ENCODE data around the gene C1orf198.

DNA sequence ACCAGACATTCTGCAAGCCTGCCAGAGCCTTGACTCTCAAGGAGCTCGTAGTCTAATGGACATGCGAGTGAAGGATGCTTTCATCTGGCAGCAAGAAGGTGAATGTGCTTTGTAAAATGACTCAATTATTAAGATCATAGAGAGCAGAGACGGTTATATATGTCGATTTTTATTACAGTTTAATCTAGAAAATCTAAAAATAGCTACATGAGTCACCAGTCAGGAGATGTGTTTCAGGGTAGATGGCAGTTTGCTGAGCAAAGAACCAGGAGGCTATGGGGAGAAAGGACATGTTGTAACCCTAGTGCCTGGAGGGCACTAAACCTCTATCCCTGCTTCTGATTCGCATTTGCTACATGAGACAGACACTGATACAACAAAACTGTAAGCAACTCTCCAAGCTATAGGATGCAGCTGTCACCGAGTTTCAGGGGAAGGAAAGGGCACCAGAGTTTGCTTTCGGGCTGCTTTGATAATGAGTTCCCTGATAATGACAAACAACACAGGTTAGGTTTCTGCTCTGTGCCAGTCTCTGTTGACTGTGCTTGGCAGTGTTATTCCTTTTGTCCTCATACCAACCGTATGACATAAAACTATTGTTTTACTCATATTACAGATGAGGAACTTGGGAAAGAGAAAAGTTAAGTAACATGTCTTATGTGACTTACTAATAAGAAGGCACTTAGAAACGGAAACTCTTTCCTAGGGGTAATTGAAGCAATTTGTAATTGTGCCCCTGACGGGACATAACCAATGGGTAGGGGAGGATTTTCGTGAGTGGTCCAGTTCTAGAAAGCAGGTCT lies 43.2 kb downstream of the C1orf198 start:
- TF ChIP-seq TBP (IDR thresholded peaks at IDR 0.05; ENCODE audit: low read depth, low read length): no peak
- TF ChIP-seq POLR2A (IDR thresholded peaks at IDR 0.05; ENCODE audit: control extremely low read depth in 1 of 2, low read depth in 2 of 2, low read length in 2 of 2): no peak
- TF ChIP-seq ZNF274 (IDR thresholded peaks at IDR 0.05; ENCODE audit: borderline replicate concordance, extremely low read depth, low read length): no peak
- TF ChIP-seq SIN3A (conservative IDR thresholded peaks at IDR 0.05 in 1 of 2, IDR thresholded peaks at IDR 0.05 in 1 of 2; ENCODE audit: low read depth in 1 of 2, low read length in 2 of 2): no peak
- TF ChIP-seq JUN (IDR thresholded peaks at IDR 0.05; ENCODE audit: low read depth, low read length): no peak
- no peak for TF ChIP-seq EP300 (IDR thresholded peaks at IDR 0.05; ENCODE audit: borderline replicate concordance in 1 of 2, low read depth in 2 of 2, low read length in 2 of 2)
- no peak for TF ChIP-seq EGR1 (IDR thresholded peaks at IDR 0.05; ENCODE audit: borderline replicate concordance, low read depth, low read length)
- TF ChIP-seq GABPA (IDR thresholded peaks at IDR 0.05; ENCODE audit: borderline replicate concordance, insufficient read depth, low read length): no peak
- TF ChIP-seq POLR2AphosphoS5 (IDR thresholded peaks at IDR 0.05; ENCODE audit: low read depth, low read length): no peak
- no peak for TF ChIP-seq YY1 (IDR thresholded peaks at IDR 0.05; ENCODE audit: low read depth, low read length)
- TF ChIP-seq CREB1 (IDR thresholded peaks at IDR 0.05): no peak
- TF ChIP-seq, protein P1, sequence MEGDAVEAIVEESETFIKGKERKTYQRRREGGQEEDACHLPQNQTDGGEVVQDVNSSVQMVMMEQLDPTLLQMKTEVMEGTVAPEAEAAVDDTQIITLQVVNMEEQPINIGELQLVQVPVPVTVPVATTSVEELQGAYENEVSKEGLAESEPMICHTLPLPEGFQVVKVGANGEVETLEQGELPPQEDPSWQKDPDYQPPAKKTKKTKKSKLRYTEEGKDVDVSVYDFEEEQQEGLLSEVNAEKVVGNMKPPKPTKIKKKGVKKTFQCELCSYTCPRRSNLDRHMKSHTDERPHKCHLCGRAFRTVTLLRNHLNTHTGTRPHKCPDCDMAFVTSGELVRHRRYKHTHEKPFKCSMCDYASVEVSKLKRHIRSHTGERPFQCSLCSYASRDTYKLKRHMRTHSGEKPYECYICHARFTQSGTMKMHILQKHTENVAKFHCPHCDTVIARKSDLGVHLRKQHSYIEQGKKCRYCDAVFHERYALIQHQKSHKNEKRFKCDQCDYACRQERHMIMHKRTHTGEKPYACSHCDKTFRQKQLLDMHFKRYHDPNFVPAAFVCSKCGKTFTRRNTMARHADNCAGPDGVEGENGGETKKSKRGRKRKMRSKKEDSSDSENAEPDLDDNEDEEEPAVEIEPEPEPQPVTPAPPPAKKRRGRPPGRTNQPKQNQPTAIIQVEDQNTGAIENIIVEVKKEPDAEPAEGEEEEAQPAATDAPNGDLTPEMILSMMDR (IDR thresholded peaks at IDR 0.05; ENCODE audit: control extremely low read depth in 1 of 3, insufficient read depth in 1 of 3, low read depth in 1 of 3, low read length in 3 of 3): no peak
- TF ChIP-seq, protein P2, sequence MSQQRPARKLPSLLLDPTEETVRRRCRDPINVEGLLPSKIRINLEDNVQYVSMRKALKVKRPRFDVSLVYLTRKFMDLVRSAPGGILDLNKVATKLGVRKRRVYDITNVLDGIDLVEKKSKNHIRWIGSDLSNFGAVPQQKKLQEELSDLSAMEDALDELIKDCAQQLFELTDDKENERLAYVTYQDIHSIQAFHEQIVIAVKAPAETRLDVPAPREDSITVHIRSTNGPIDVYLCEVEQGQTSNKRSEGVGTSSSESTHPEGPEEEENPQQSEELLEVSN (IDR thresholded peaks at IDR 0.05): no peak
